Neural progenitor cell (in vitro differentiated cells): ENCODE data around the gene ORAI2.

ENCODE experiments used
- CTCF ChIP-seq: fragments of 200-600 bp; sonication (generic); IDR thresholded peaks from 2 replicates; pipeline ENCODE4 v1.5.1; 2017; ENCODE audit warnings: antibody characterized with exemption, mild to moderate bottlenecking
- EZH2 ChIP-seq: fragments of 200-600 bp; sonication (generic); IDR thresholded peaks from 2 replicates; pipeline ENCODE4 v1.6.1; 2017; ENCODE audit warnings: antibody characterized with exemption, mild to moderate bottlenecking, moderate library complexity
- EZH2phosphoT487 ChIP-seq: fragments of 200-600 bp; sonication (generic); IDR thresholded peaks from 2 replicates; pipeline ENCODE4 v1.6.1; 2017; ENCODE audit warnings: antibody characterized with exemption

- TF ChIP-seq CTCF: no peak
- TF ChIP-seq EZH2: no peak
- no peak for TF ChIP-seq EZH2phosphoT487
Observed at GRCh38 chr7:102409340-102409739, 24.0 kb upstream of the ORAI2 start.
